GM10847 (cell line): ENCODE results near the gene SLC4A8.

ENCODE experiments used
- POLR2A ChIP-seq: IDR thresholded peaks from 2 replicates; pipeline ENCODE4 v1.6.1; 2011; ENCODE audit not compliant: insufficient read length; ENCODE audit errors: extremely low read depth

The SLC4A8 gene

GRCh38 chr12:51521554-51522276 lies 97.1 kb downstream of the SLC4A8 start:
- TF ChIP-seq POLR2A, result no peak

DNA sequence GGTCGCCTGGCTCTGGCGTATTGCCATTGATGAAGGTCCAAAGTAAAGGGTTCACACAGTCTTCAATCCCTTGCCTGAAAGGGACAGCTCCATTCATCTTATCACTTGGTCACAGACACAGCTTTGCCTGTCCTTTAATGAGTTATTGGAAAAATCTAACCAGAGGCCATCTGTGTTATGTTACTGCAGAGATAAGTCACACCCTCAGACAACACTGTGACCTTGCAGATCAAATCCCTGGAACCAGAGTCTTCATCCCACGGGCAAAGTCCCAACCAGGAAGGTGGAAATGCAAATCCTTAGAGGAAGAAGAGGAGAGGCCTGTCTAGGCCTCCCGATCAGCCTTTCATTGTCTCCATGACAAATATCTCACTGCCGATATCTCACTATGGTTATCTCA lies 98.1 kb downstream of the SLC4A8 start:
- TF ChIP-seq POLR2A, result no peak

DNA sequence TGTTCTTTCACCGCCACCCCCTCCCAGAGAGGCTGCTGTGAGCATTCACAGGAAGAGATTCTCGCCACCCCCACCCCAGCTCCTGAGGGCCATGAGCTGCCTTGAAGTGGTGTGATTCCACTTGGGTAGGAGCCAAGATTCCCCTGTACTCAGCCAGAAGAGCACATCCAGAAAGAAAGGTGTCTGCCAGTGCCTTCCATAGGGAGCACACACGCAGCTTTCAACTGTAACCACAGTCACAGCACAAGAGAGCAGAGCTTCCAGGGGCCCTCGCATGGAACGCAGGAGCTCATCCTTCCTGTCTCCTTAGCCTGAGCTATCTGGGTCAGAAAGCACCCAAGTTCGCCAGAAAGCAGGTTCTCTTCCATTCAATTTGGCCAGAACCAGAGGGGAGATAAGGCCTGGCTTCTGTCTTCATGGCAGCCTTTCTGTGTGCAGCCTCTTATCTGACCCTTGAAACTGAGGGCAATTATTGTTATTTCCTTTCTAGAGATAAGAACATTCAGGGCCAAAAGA lies 99.8 kb downstream of the SLC4A8 start:
- no peak for TF ChIP-seq POLR2A

- no peak for TF ChIP-seq POLR2A
These were observed 100.9 kb downstream of the SLC4A8 start for GRCh38 chr12:51525518-51525917.

DNA sequence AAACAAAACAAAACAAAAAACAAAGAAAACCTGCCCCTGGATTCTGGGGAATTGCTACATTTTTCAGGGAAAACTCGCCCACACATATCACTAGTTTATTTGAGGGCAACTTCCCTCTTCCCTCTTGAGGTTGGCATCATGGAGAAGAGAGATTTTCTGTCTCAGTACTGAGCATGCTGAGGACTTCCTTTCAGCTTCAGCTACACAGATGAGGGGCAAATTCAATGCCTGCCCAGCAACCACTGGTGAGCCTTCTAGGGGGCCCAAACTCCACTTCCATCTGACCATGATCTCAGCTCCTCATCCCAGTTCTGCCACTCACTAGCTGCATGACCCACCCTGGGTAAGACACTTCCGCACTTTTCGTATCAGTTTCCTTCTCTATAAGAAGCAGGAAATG lies 103.3 kb downstream of the SLC4A8 start:
- TF ChIP-seq POLR2A, result no peak

- no peak for TF ChIP-seq POLR2A
These were observed 104.4 kb downstream of the SLC4A8 start for GRCh38 chr12:51528852-51529650.

DNA sequence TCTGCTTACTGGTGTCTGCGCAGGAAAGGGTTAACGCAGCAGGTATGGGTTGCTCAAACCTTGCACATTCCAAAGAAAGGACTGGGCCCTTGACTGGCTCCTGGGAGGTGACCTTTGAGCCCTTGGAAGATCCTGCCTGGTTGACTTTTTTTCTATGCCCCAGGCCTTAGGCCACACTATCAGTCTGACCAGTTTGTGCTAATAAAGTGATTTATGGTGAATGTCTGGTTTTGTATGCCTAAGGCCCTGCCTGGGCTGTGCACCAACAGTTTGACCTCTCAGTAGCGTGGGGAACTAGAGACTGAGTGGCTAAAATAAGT lies 105.0 kb downstream of the SLC4A8 start:
- no peak for TF ChIP-seq POLR2A

GRCh38 chr12:51530208-51530607 lies 105.6 kb downstream of the SLC4A8 start:
- TF ChIP-seq POLR2A, result no peak

- no peak for TF ChIP-seq POLR2A
These were observed 106.8 kb downstream of the SLC4A8 start for GRCh38 chr12:51531284-51531977.

DNA sequence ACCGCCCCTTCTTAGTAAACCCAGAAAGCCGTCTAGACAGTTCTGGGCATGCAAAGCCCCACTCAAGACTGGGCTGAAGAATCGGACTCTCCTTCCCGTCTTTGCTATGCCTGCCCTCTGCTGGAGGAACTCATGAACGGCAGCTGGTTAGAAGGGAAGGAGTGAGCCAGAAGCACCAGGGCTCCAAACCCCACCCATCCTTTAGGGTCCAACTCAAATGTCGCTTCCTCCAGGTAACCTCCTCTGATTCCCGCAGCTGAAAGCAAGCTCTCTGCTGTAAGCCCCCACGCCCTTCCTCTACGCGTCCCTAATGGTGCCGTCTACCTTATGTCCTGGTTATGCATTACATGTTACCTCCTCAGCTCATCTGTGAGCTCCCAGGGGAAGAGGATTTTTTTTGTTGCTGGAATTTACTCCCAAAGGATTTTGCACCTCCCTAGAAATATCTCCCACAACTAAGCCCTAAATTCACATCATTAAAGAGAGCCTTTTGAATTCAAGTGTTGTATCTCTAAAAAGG lies 107.4 kb downstream of the SLC4A8 start:
- TF ChIP-seq POLR2A, result no peak

DNA sequence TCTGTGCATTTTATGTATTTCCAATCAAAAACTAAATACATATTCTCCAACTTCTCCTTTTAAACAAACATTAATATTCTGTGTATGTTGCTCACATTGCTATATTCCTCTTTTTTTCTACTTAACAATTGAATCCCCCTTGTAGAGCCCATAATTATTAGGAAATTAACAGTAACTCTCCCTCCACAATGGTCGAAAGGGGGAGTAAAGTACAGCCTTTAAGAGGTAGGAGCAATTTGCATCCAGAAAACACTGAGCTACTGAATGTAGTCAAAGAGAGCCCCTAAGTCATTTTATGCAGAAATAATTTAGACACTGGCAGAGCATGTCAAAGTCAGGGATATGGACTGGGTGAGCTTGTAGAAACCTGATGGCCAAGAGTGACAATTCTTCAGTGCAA lies 109.2 kb downstream of the SLC4A8 start:
- no peak for TF ChIP-seq POLR2A

DNA sequence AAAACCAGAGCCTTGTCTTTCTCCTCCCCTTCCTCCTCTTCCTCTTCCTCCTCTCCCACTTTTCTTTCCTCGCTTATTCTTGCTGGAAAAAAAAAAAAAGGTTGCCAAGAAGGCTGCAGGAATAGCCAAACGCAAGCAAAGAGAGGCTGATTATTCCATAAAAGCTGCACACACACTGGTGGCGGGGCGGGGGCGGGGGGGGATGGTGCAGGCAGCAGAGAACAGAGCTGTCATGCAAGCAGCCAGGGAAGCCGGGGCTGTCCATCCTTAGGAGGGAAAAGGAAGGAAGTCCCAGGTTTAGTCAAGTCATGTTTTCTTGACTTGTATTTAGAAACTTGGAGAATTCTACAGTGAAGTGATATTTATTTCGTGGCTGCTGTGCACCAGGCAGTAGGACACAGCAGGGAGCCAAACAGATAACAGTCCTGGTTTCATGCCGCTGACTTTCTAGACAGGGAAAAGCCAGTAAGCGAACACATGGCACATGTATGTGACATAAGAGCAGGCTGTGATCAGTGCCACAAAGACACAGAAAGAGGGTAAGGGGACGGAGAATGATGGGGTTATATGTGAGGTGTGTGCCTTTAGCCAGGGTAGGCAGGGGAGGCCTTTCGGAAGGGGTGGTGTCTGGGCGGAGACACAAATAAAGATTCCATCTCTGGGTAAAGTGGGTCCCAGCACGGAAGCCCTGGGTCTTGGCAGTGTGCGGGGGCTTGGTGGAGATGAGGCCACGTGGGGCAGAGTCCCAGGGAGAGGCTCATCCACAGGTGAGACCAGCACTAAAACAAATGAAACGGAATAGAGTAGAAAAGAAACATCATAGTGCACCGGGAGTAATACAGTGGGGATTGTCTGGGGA lies 109.8 kb downstream of the SLC4A8 start:
- TF ChIP-seq POLR2A, result no peak

DNA sequence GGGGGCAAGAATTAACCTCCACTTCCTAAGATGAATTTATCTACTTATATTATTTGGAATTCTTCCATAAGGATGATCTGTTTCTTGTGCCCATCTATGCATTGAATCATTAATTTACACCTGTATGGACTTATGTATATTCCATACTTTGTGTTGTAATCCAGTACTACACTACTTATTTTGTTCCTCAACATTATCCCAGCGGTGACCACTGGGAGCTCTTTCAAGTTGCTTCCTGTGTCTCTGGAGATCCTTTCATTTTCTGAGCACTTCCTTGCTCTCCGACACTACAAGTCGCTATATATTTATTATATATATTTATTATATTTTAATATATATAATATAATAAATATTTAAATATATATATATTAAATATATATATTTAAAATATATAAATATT lies 111.5 kb downstream of the SLC4A8 start:
- no peak for TF ChIP-seq POLR2A

- no peak for TF ChIP-seq POLR2A
These were observed 113.5 kb downstream of the SLC4A8 start for GRCh38 chr12:51538149-51538548.

DNA sequence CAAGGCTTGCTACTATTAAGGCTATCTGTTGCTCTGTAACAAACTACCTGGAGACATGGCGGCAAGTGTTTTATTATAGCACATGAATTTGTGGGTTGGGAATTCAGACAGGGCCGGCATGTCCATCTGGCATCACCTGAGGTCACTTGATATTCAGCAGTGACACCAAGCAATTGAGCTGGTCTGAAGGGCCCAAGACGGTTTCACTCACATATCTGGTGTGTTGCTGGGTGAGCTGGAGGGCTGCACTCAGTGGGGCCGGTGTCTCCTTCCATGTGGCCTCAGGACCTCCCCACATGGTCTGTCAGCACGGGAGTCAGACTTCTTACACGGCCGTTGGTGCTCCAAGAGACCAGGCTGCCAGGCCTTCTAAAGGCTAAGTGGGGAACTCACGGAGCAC lies 114.0 kb downstream of the SLC4A8 start:
- TF ChIP-seq POLR2A, result no peak
